ENCODE measurements around the gene DNAJC13.

DNAJC13 gene

DNA sequence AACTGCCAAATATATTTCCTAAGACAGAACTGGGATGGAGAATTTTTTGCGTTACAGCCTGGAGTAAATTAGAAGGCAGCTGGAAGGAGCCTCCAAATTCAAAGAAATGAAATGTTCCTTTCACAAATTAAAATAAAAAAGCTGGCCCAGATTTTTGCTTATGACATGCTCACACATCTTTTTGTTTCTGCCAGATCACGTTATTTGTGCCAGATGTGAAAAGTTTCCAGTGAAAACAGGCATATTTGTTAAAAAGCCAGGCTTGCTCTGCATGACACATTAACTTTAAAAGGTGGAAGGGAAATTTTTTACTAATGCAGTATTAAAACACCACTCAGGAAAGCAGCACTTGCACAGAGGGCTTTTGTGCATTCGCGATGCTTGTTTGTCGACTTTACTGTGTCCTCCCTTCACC lies 156.5 kb downstream of the DNAJC13 start:
- TF ChIP-seq FOXP2 (optimal IDR thresholded peaks at IDR 0.05; ENCODE audit: control extremely low read depth, extremely low read length, insufficient read depth) (no peak), POLR2AphosphoS5 (IDR thresholded peaks at IDR 0.05; ENCODE audit: borderline replicate concordance, low read depth, low read length) (no peak), EZH2 (IDR thresholded peaks at IDR 0.05) (no peak)

GRCh38 chr3:132587401-132587800 lies 170.1 kb downstream of the DNAJC13 start:
- no peak for TF ChIP-seq EZH2 (IDR thresholded peaks at IDR 0.05)
- TF ChIP-seq FOXP2 (optimal IDR thresholded peaks at IDR 0.05; ENCODE audit: control extremely low read depth, extremely low read length, insufficient read depth): no peak
- no peak for TF ChIP-seq POLR2AphosphoS5 (IDR thresholded peaks at IDR 0.05; ENCODE audit: borderline replicate concordance, low read depth, low read length)
- Histone ChIP-seq H3K9me3 (ENCODE audit: low read depth, low read length) (no peaks in the 10 kb centered on the region), H3K4me3 (no peak overlapping the region), H3K9ac (ENCODE audit: insufficient read length) (no peak overlapping the region), H3K27ac (no peak overlapping the region), H3K36me3 (ENCODE audit: insufficient read depth, low read length) (no peaks in the 10 kb centered on the region)
- DNase-seq (ENCODE audit: low read depth, low spot score): no peak

More for the DNA sequence above, 156.5 kb downstream of the DNAJC13 start:
- no peak for DNase-seq (ENCODE audit: low read depth, low spot score)
- Histone ChIP-seq H3K27ac (no peak overlapping the region), H3K9me3 (ENCODE audit: low read depth, low read length) (no peaks in the 10 kb centered on the region), H3K9ac (ENCODE audit: insufficient read length) (no peak overlapping the region), H3K4me3 (no peak overlapping the region), H3K36me3 (ENCODE audit: insufficient read depth, low read length) (peaks cover 6% of the 10 kb centered on the region; the same call in 1 of the 2 replicates)
